Loucy (cell line): ENCODE results near the gene DYNLT4.
"Not testable (repeated sequence)": the region's sequence is repeated elsewhere in the genome, so short reads cannot be mapped to it uniquely, and the experiment has no call there.

ENCODE experiments used
- H2AFZ ChIP-seq: fragments of 200-600 bp; sonication (generic); 2 replicates; pipeline ENCODE4 v1.6.0; 2016; ENCODE audit warnings: antibody characterized with exemption, mild to moderate bottlenecking, low read length, moderate library complexity
- H3F3A ChIP-seq: fragments of 200-600 bp; 2 replicates; pipeline ENCODE4 v1.6.0; 2016; ENCODE audit warnings: antibody characterized with exemption, low read depth, mild to moderate bottlenecking
- H3K27me3 ChIP-seq: fragments of 200-600 bp; sonication (generic); 2 replicates; pipeline ENCODE4 v1.6.1; 2014; ENCODE audit warnings: low read length, mild to moderate bottlenecking; ENCODE audit not compliant: insufficient read depth, poor library complexity, severe bottlenecking
- H3K36me3 ChIP-seq: fragments of 200-600 bp; sonication (generic); 2 replicates; pipeline ENCODE4 v1.6.1; 2016; ENCODE audit warnings: low read length; ENCODE audit not compliant: insufficient read depth
- H3K4me1 ChIP-seq: fragments of 200-600 bp; sonication (generic); 2 replicates; pipeline ENCODE4 v1.5.1; 2014; ENCODE audit warnings: low read length, mild to moderate bottlenecking; ENCODE audit not compliant: insufficient read depth, poor library complexity, severe bottlenecking
- H3K4me2 ChIP-seq: fragments of 200-600 bp; sonication (generic); 2 replicates; pipeline ENCODE4 v1.6.0; 2014; ENCODE audit warnings: antibody characterized with exemption, low read length, low read depth, mild to moderate bottlenecking; ENCODE audit not compliant: poor library complexity, severe bottlenecking
- H3K4me3 ChIP-seq: fragments of 200-600 bp; sonication (generic); 2 replicates; pipeline ENCODE4 v1.5.1; 2014; ENCODE audit warnings: low read length, mild to moderate bottlenecking, mixed read lengths; ENCODE audit not compliant: poor library complexity, severe bottlenecking
- H3K79me2 ChIP-seq: fragments of 200-600 bp; sonication (generic); 2 replicates; pipeline ENCODE4 v1.6.1; 2014; ENCODE audit warnings: low read length; ENCODE audit not compliant: insufficient read depth
- H3K9ac ChIP-seq: fragments of 200-600 bp; sonication (generic); 2 replicates; pipeline ENCODE4 v1.6.0; 2014; ENCODE audit warnings: mild to moderate bottlenecking, low read depth, low read length, moderate library complexity; ENCODE audit not compliant: poor library complexity, severe bottlenecking
- H3K9me2 ChIP-seq: fragments of 200-600 bp; sonication (generic); replicated peaks from 2 replicates; pipeline ENCODE4 v1.6.1; 2016; ENCODE audit warnings: low read depth, low read length, mixed read lengths
- H3K9me3 ChIP-seq: fragments of 200-600 bp; sonication (generic); 2 replicates; pipeline ENCODE4 v1.6.1; 2014; ENCODE audit warnings: mild to moderate bottlenecking, antibody characterized with exemption, low read length, low read depth; ENCODE audit not compliant: insufficient read depth
- H4K20me1 ChIP-seq: fragments of 200-600 bp; sonication (generic); 2 replicates; pipeline ENCODE4 v1.6.0; 2014; ENCODE audit warnings: antibody characterized with exemption, low read length, mild to moderate bottlenecking; ENCODE audit not compliant: insufficient read depth, poor library complexity, severe bottlenecking
- EZH2phosphoT487 ChIP-seq: fragments of 200-600 bp; IDR thresholded peaks from 2 replicates; pipeline ENCODE4 v1.6.1; 2018; ENCODE audit warnings: antibody characterized with exemption, mild to moderate bottlenecking, moderate library complexity, borderline replicate concordance
- TF ChIP-seq, protein P1 (sequence below): fragments of 200-600 bp; sonication (generic); conservative IDR thresholded peaks from 2 replicates; pipeline ENCODE4 v1.5.1; 2014; ENCODE audit warnings: mild to moderate bottlenecking, antibody characterized with exemption, low read length

Gene DYNLT4

DNA sequence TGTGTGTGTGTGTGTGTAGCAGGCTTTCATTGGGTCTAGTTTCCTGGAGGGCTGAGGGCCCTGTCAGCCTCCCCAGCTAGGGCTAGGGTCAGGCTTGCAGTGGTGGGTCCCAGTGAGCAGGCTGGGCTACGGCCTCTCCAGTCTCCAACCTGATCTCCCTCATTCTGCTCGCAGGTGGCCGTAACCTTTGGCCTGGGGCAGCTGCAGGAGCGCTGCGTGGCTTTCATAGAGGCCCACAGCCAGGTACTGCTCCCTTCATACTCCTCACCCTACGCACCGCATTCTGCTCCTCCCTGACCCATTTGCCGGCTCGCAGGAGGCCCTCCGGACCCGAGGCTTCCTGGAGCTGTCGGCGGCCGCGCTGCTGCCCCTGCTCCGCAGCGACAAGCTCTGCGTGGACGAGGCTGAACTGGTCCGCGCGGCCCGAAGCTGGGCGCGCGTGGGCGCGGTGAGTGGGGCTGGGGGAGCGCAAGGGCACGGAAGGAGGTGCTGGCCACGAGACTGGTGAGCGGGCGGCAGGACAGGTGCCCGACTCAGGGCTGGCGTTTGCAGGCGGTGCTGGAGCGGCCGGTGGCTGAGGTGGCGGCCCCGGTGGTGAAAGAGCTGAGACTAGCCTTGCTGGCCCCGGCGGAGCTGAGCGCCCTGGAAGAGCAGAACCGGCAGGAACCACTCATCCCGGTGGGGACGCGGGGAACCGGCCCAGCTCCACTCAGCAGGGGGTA is 5.8 kb upstream of the DYNLT4 start:
- peaks cover 23% of the 10 kb centered on the region for H3K4me1 ChIP-seq
- H4K20me1 ChIP-seq = no peaks in the 10 kb centered on the region
- H3K4me2 ChIP-seq = peak overlapping the region; percentile 79
- peak overlapping the region; percentile 85 for H2AFZ ChIP-seq
- no peaks in the 10 kb centered on the region for H3K27me3 ChIP-seq
- 0 out of 2 replicates have a peak, but pooled peaks cover 4% of the 10 kb centered on the region for H3K79me2 ChIP-seq
- no peaks in the 10 kb centered on the region for H3K9me3 ChIP-seq
- peak overlapping the region; percentile 89 for H3K9ac ChIP-seq
- H3K9me2 ChIP-seq = no peaks in the 10 kb centered on the region
- peak overlapping the region; percentile 79 for H3K4me3 ChIP-seq
- H3K36me3 ChIP-seq = no peaks in the 10 kb centered on the region
- no peak for TF ChIP-seq EZH2phosphoT487
- TF ChIP-seq, protein P1, sequence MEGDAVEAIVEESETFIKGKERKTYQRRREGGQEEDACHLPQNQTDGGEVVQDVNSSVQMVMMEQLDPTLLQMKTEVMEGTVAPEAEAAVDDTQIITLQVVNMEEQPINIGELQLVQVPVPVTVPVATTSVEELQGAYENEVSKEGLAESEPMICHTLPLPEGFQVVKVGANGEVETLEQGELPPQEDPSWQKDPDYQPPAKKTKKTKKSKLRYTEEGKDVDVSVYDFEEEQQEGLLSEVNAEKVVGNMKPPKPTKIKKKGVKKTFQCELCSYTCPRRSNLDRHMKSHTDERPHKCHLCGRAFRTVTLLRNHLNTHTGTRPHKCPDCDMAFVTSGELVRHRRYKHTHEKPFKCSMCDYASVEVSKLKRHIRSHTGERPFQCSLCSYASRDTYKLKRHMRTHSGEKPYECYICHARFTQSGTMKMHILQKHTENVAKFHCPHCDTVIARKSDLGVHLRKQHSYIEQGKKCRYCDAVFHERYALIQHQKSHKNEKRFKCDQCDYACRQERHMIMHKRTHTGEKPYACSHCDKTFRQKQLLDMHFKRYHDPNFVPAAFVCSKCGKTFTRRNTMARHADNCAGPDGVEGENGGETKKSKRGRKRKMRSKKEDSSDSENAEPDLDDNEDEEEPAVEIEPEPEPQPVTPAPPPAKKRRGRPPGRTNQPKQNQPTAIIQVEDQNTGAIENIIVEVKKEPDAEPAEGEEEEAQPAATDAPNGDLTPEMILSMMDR = no peak
- H3F3A ChIP-seq = no peaks in the 10 kb centered on the region

DNA sequence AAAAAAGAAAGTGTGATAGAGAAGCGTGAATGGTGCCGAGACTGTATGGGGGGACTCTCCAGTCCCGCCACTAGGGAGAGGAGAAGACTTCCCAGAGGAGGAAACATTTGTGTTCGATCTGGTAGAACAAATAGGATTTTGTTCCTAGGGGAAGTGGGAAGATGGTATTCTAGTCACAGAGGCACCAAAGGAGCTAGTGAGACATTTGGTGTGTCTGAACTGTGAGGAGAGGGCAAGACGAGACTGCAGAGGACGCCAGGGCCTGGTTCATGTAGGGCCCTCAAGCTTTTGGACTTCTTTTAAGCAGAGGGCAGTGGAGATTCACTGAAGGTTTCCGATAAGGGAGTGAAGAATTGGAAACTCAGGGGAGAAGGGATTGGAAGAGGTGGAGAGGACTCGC is 4.1 kb upstream of the DYNLT4 start:
- Histone ChIP-seq H3K9me2 (no peaks in the 10 kb centered on the region), H3K4me3 (no peak overlapping the region), H3K4me1 (peaks cover 29% of the 10 kb centered on the region), H3K79me2 (0 out of 2 replicates have a peak, but pooled peaks cover 4% of the 10 kb centered on the region), H3K27me3 (no peaks in the 10 kb centered on the region), H3K36me3 (no peaks in the 10 kb centered on the region), H3K9me3 (no peaks in the 10 kb centered on the region), H2AFZ (no peak overlapping the region), H4K20me1 (no peaks in the 10 kb centered on the region), H3K4me2 (no peak overlapping the region), H3F3A (no peaks in the 10 kb centered on the region), H3K9ac (no peak overlapping the region)
- TF ChIP-seq, protein P1 = no peak
- no peak for TF ChIP-seq EZH2phosphoT487

DNA sequence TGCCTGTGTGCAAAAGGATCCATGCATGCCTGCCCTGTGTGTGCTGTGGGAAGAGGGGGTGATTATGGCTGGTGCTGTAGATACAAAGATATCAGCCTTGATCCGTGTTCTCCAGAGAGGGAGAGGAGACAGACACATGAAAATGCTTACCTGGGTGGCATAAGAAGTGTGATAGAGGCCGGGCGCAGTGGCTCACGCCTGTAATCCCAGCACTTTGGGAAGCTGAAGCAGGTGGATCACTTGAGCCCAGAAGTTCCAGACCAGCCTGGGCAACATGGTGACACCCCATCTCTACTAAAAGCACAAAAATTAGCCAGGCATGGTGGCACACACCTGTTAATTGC is 3.6 kb upstream of the DYNLT4 start:
- H3K9me2 ChIP-seq, H3K36me3 ChIP-seq, H3K79me2 ChIP-seq, H3K9me3 ChIP-seq, H3F3A ChIP-seq, H3K4me2 ChIP-seq, H4K20me1 ChIP-seq, H3K9ac ChIP-seq, H3K27me3 ChIP-seq, H2AFZ ChIP-seq, H3K4me3 ChIP-seq: not testable (repeated sequence)
- peaks cover 29% of the 10 kb centered on the region for H3K4me1 ChIP-seq
